ENCODE data around the gene ATP1A2. TPM values are rescaled to one million over a fixed set of nuclear protein-coding genes. Genes with fewer than 3 reads are reported as not detected.
"Not testable (repeated sequence)": the region's sequence is repeated elsewhere in the genome, so short reads cannot be mapped to it uniquely, and the experiment has no call there.

Gene ATP1A2
- total RNA-seq, 1 donor from 2014 or later, result 47.1 TPM

DNA sequence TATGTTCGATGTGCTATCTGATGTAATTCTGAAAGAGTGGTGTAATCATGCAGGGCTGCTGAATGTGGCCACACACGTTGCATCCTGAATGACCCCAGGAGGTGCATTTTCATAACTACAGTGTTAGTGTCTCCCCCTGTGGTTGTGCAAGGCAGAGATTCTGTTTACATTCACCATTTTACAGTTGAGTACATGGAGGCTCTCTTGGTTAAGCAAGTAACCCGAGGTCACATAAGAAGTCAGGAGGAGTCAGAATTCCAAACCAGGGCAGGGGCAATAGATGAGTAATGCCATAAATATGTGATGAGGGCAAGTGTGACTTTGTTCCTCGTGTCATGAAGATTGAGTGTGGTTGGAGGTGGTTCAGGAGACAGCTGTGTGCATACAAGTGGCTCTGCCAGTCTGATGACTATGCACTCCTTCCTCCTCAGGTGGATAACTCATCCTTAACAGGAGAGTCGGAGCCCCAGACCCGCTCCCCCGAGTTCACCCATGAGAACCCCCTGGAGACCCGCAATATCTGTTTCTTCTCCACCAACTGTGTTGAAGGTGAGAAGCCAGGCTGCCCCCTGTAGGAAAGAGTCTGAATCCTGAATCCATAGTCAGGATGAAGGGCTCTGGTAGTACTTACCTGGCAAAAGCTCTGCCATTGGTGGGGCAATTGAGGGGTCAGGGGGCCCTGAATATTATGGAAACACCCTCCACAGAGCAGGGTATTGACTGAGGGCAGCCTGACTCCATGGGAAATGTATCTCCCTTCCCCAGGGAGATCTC, 9.3 kb downstream of the ATP1A2 start:
- no peak for DNase-seq

DNA sequence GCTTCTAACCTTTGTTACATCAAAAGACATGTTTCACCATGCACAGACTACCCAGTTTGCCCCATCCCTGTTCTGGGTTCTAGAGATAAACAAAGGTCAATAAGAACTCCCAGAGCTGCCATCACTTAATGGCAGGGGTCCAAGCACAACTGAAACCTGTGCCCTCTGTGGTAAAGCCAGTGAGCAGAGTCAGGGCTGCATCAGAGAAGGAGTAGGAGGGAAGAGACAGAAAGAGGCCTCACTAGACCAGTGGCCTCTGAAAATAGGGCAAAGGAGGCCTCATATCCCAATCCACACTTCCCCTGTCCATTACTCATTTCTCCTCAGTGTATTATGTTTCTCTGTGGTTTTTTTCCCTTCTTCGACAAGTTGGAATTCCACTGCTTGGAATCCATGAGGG, 10.2 kb downstream of the ATP1A2 start:
- DNase-seq, result no peak

- DNase-seq, result not testable (repeated sequence)
Observed at GRCh38 chr1:160126342-160126741, 10.8 kb downstream of the ATP1A2 start.

- DNase-seq, result no peak
Observed at GRCh38 chr1:160127381-160127780, 11.8 kb downstream of the ATP1A2 start.

- peak; percentile 62 for DNase-seq
Observed at GRCh38 chr1:160127865-160128523, 12.4 kb downstream of the ATP1A2 start.

GRCh38 chr1:160128636-160129035, 13.1 kb downstream of the ATP1A2 start:
- DNase-seq, result no peak

- DNase-seq, result peak; percentile 48
Observed at GRCh38 chr1:160129046-160129445, 13.5 kb downstream of the ATP1A2 start.

- DNase-seq, result no peak
Observed at GRCh38 chr1:160129558-160129957, 14.0 kb downstream of the ATP1A2 start.

- DNase-seq, result no peak
Observed at GRCh38 chr1:160129966-160130365, 14.4 kb downstream of the ATP1A2 start.

DNA sequence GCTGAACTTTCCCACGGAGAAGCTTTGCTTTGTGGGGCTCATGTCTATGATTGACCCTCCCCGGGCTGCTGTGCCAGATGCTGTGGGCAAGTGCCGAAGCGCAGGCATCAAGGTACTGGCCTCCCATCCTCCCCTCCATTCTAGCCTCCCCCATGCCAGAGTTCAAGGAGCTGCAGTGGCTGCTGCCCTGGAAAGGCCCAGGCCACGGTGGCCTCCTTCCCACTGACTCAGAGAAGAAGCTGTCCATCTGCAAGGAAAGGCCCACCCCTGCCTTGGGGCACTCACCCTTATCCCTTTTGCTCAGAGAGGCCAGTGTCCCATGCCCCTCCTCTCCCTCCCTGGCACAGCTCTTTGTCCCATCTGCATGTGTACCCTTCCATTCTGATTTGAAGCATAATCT, 14.9 kb downstream of the ATP1A2 start:
- no peak for DNase-seq

DNA sequence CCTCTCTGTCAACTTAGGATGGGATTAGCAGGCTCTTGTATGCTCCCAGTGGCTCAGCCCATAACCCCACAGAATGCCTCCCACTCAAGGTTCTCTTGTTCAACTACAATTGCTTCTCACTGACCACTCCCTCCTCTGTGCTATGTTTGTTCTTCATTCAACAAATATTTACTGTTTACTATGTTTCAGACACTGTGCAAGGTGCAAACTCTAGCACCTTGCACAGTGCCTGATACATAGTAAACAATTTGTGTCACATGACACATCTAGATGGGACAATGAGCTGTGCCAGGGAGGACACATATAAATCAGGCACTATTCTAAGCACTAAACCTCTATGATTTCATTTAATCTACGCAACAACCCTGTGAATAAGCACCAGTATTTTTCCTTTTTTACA, 15.4 kb downstream of the ATP1A2 start:
- no peak for DNase-seq

DNA sequence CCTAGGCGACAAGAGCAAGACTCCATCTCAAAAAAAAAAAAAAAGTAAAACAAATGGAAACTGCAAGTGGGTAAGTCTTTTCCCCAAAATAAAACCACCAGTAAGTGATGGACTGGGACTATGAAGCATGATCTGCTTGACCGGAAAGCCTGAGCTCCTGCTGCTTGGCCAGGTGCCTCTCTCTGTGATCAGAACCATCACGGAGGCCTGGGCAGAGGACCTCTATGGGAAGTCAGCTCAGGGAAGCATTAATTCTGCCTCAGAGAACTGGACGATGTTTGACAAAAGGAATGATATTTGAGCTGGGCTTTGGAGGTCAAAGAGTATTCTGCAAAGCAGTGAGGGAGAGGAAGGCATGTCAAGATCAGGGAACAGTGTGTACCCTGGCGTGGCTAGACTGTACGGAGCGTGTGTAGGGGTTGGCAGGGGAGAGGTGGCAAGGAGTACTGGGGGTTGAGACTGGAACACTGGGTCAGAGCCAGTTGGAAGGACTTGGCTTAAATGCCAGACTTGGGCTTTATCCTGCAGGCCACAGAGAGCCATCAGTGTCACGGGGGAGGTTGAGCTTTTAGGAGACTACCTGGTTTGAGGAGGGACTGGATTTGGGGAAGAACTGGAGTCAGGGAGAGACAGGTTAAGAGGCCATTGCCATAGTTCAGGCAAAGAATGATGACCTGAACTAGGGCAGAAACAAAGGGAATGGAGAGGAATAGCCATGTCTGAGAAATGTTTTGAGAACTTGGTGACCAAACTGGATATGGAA, 16.4 kb downstream of the ATP1A2 start:
- DNase-seq, result no peak

DNA sequence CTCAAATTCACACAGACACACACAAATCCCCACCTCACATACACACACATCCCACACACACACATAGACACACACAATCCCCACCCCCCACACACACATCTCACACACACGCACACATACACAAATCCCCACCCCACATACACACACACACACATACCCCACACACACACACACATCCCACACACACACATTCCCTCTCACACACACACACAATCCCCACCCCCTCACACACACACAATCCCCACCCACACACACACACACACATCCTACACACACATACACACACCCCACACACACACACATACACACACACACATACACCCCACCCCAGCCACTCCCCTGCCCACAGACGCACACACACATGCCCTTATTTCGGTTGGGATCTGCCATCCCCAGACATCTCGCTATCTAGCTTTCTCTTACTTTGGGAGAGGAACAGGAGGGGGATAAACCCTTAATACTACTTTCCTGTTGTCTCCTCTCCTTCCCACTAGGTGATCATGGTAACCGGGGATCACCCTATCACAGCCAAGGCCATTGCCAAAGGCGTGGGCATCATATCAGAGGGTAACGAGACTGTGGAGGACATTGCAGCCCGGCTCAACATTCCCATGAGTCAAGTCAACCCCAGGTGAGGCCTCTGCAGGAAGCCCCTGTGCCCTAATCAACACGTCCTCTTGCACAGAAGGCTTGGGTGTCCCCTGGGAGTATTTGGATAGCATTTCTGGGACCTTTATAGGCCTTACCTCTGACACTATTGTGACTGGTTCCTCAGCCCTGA, 18.6 kb downstream of the ATP1A2 start:
- DNase-seq, result no peak

DNA sequence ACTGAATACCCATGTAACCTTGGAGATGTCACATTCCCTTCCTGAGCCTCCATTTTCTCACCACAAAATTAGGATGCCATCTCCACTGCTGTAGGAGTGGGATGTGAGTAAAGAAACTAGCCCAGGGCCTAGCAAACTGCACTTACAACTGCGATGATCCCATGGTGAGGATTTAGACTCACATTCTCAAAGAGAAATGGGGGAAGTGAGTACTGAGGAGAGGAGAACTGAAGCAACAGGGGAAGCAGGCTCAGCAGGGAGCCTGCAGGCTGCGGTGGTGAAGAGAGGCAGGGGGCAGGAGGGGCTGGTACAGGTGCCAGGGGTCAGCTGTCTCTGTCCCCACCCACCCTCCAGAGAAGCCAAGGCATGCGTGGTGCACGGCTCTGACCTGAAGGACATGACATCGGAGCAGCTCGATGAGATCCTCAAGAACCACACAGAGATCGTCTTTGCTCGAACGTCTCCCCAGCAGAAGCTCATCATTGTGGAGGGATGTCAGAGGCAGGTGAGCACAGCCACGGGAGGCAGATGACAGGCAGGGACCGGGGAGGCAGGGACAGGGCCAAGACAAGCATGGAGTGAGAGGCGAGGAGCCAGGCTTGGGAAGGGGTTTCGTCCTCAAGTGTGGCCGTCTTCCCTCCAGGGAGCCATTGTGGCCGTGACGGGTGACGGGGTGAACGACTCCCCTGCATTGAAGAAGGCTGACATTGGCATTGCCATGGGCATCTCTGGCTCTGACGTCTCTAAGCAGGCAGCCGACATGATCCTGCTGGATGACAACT, 19.4 kb downstream of the ATP1A2 start:
- DNase-seq, result no peak

DNA sequence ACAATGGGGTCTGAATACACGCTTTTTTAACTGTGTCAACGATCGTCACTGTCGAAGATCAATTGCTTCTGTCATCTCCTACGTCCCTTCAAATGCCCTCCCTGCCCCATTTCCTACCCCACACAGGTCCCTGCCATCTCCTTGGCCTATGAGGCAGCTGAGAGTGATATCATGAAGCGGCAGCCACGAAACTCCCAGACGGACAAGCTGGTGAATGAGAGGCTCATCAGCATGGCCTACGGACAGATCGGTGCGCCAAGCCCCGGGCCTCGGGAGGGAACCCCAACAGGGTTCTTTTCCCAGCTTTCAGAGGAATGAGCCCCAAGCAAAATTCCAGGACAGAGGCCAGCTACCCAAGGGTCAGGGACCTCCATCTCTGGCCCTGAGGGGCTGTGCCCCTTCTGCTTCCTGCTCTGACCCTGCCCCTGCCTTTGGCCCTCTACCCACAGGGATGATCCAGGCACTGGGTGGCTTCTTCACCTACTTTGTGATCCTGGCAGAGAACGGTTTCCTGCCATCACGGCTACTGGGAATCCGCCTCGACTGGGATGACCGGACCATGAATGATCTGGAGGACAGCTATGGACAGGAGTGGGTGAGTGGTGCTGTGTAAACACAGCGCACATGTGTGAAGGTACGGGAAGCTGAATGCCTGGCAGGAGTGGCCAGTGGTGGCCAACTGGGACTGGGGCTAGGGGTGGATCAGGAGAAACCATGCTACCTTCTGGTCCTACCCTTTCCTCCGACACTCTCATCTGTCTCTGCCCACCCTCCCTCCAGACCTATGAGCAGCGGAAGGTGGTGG, 20.8 kb downstream of the ATP1A2 start:
- no peak for DNase-seq

- DNase-seq, result no peak
Observed at GRCh38 chr1:160136926-160137200, 21.3 kb downstream of the ATP1A2 start.

- DNase-seq, result no peak
Observed at GRCh38 chr1:160137216-160137862, 21.8 kb downstream of the ATP1A2 start.

GRCh38 chr1:160139840-160140239, 24.3 kb downstream of the ATP1A2 start:
- DNase-seq, result no peak

DNA sequence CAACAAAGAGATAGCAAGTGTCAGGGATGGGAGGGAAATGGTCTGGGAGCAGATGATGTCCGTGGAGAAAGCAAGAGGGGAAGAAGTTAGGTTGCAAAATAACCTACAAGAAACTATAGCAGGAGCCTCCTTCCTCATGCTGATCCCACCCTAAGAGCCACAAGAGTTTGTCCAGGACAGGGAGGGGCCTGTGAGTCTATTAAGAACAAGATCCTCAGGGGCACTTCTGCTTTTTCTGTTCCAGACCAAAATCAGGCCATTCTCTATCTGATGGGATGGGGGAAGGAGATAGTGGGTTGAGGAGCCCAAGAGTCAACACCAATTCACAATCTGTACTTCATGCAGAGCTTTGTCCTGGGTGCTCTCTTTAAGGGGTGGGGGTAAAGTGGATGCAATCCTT, 28.1 kb downstream of the ATP1A2 start:
- no peak for DNase-seq

DNA sequence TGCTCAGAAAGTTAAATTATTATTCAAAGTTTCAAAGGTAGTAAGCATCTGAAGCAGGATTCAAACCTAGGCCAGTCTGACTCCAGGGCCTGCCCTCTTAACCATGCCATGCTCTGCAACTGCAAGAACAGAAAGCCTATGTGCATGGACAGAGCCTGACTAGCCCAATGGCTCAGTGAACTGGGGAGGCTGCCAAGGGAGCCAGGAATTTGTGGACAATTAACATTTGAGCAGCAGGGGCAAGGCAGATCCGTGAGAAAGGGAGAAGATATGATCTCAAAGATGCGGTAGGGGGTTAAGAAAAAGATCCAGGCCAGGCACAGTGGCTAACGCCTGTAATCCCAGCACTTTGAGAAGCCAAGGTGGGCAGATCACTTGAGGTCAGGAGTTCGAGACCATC, 29.4 kb downstream of the ATP1A2 start:
- no peak for DNase-seq

GRCh38 chr1:160146107-160146506, 30.5 kb downstream of the ATP1A2 start:
- DNase-seq, result no peak

Data from occipital lobe (tissue), 2 donors.